ENCODE measurements around the gene ME1. TPM values are rescaled to one million over a fixed set of nuclear protein-coding genes. Genes with fewer than 3 reads are reported as not detected.

The ME1 gene
- total RNA-seq, 2 experiments from 2014 or later = 0.25 to 0.49 TPM

- POLR2A ChIA-PET = interaction anchor here (1.0 kb wide), 1 partner anchor 15 kb away, joined by 3 read pairs; no protein-coding TSS in a partner anchor
- CTCF ChIA-PET = interaction anchor here (2.0 kb wide), 1 partner anchor 115 kb away, joined by 4 read pairs; the partner anchor contains the start of gene UBE3D
- ATAC-seq = no peak
- TF ChIP-seq CTCF (IDR thresholded peaks at IDR 0.05) = no peak
- Mint-ChIP-seq H3K9me3 (no peaks in the 10 kb centered on the region), H3K36me3 (ENCODE audit: low read depth) (peaks cover 52% of the 10 kb centered on the region), H3K4me1 (ENCODE audit: low read depth) (peaks cover 3% of the 10 kb centered on the region), H3K4me3 (no peak overlapping the region), H3K27ac (no peak overlapping the region), H3K27me3 (no peaks in the 10 kb centered on the region)
- intact Hi-C loops (cut with micrococcal nuclease) = no loop called here
- DNase-seq = no peak
Observed at GRCh38 chr6:83180426-83180950, 250.4 kb downstream of the ME1 start.

GRCh38 chr6:83176246-83176645 lies 254.6 kb downstream of the ME1 start:
- ChIA-PET POLR2A (no interaction called here), CTCF (interaction anchor here (2.0 kb wide), 1 partner anchor 109 kb away, joined by 7 read pairs; the partner anchor contains the start of gene DOP1A)
- Mint-ChIP-seq H3K4me1 (ENCODE audit: low read depth) (no peaks in the 10 kb centered on the region), H3K27me3 (no peaks in the 10 kb centered on the region), H3K27ac (peak overlapping the region; percentile 73), H3K9me3 (no peaks in the 10 kb centered on the region), H3K4me3 (no peak overlapping the region), H3K36me3 (ENCODE audit: low read depth) (peaks cover 26% of the 10 kb centered on the region)
- intact Hi-C loops (cut with micrococcal nuclease) = no loop called here
- TF ChIP-seq CTCF (IDR thresholded peaks at IDR 0.05) = no peak
- DNase-seq (no peak), ATAC-seq (no peak)

GRCh38 chr6:83169511-83169910 lies 261.3 kb downstream of the ME1 start:
- H3K27ac Mint-ChIP-seq = no peak overlapping the region
- H3K27me3 Mint-ChIP-seq = no peaks in the 10 kb centered on the region
- H3K4me1 Mint-ChIP-seq (ENCODE audit: low read depth) = no peaks in the 10 kb centered on the region
- no peak overlapping the region for H3K4me3 Mint-ChIP-seq
- H3K9me3 Mint-ChIP-seq = no peaks in the 10 kb centered on the region
- H3K36me3 Mint-ChIP-seq (ENCODE audit: low read depth) = peaks cover 38% of the 10 kb centered on the region
- CTCF ChIA-PET = interaction anchor here (0.6 to 6.6 kb wide), 4 partner anchors 13 to 103 kb away, joined by 3 to 35 read pairs (median 4); partner anchors contain the start of genes DOP1A and UBE3D
- POLR2A ChIA-PET = no interaction called here
- ATAC-seq (no peak), DNase-seq (no peak)
- intact Hi-C loops (cut with micrococcal nuclease) = no loop called here
- TF ChIP-seq CTCF (IDR thresholded peaks at IDR 0.05) = no peak

DNA sequence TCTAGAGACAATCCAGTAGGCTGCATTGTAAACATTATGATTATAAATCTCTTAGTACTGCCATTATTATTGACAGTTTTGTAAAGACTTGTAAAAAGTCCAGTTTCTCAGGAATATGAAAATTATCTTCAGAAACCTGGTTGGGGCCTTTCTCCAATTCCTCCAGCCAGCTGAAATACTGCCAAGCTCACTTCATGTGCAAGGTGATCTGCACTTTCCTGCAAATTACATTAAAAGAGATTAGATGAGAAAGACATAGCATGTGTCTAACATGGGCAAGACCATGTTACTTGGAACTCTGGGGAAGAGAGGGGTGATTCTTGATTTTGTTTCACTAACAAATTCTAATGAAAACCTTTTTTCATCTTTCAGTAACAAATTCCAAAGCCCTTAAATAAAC lies 261.7 kb downstream of the ME1 start:
- intact Hi-C loops (cut with micrococcal nuclease) = no loop called here
- H3K9me3 Mint-ChIP-seq = no peaks in the 10 kb centered on the region
- no peak overlapping the region for H3K27ac Mint-ChIP-seq
- ChIA-PET POLR2A (no interaction called here), CTCF (interaction anchor here (1.3 to 6.6 kb wide), 2 partner anchors 20 to 103 kb away, joined by 3 to 35 read pairs; partner anchors contain the start of genes DOP1A and UBE3D)
- no peak overlapping the region for H3K4me3 Mint-ChIP-seq
- no peak for TF ChIP-seq CTCF (IDR thresholded peaks at IDR 0.05)
- peaks cover 36% of the 10 kb centered on the region for H3K36me3 Mint-ChIP-seq (ENCODE audit: low read depth)
- no peaks in the 10 kb centered on the region for H3K4me1 Mint-ChIP-seq (ENCODE audit: low read depth)
- DNase-seq = no peak
- no peaks in the 10 kb centered on the region for H3K27me3 Mint-ChIP-seq
- ATAC-seq = no peak

DNA sequence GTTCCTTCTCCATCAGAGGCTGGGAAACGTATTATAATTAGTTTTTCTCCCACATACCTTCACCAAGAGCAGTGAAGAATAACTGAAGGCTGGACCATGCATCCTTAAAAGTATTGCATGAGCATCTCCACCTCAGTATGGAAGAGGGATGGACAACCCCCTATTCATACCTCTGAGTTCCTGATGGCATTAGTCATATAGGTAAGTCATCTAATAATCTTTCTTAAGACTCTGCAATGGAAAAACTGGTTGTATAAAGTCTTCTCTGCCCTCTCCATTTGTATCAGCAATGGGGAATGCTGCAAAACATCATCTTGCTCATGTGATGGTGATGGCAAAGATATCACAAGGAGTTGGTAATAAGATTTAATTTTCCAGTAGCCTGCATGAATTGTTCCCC lies 262.3 kb downstream of the ME1 start:
- H3K27ac Mint-ChIP-seq = no peak overlapping the region
- no peak overlapping the region for H3K4me3 Mint-ChIP-seq
- intact Hi-C loops (cut with micrococcal nuclease) = no loop called here
- ATAC-seq (no peak), DNase-seq (no peak)
- no peak for TF ChIP-seq CTCF (IDR thresholded peaks at IDR 0.05)
- no peaks in the 10 kb centered on the region for H3K9me3 Mint-ChIP-seq
- POLR2A ChIA-PET = no interaction called here
- CTCF ChIA-PET = interaction anchor here (1.8 kb wide), 1 partner anchor 103 kb away, joined by 5 read pairs; the partner anchor contains the start of gene UBE3D
- H3K4me1 Mint-ChIP-seq (ENCODE audit: low read depth) = no peaks in the 10 kb centered on the region
- H3K36me3 Mint-ChIP-seq (ENCODE audit: low read depth) = peaks cover 36% of the 10 kb centered on the region
- H3K27me3 Mint-ChIP-seq = no peaks in the 10 kb centered on the region
